Fibroblast of pulmonary artery (primary cell): Measurements from ENCODE around the gene PRDM15.

Experiments
- DNase-seq: peaks from one replicate; pipeline ENCODE4 v3.0.0-alpha.2; 2010; ENCODE audit warnings: low read depth
- H3K4me3 ChIP-seq: replicated peaks from 2 replicates; pipeline ENCODE4 v1.5.1; 2011; ENCODE audit warnings: low read depth, mild to moderate bottlenecking, control low read depth, low read length, moderate library complexity
- CTCF ChIP-seq: IDR thresholded peaks from 2 replicates; pipeline ENCODE4 v1.5.1; 2011; ENCODE audit warnings: mild to moderate bottlenecking, control low read depth, low read length, inconsistent platforms; ENCODE audit errors: missing control alignments

PRDM15 gene

GRCh38 chr21:41827951-41828883 lies 50.9 kb downstream of the PRDM15 start:
- DNase-seq, result no peak
- no peak overlapping the region for H3K4me3 ChIP-seq
- TF ChIP-seq CTCF, result no peak

- TF ChIP-seq CTCF, result no peak
- H3K4me3 ChIP-seq, result no peak overlapping the region
- DNase-seq, result no peak
Observed at GRCh38 chr21:41825881-41826280, 53.3 kb downstream of the PRDM15 start.

- no peak overlapping the region for H3K4me3 ChIP-seq
- DNase-seq, result no peak
- TF ChIP-seq CTCF, result no peak
Observed at GRCh38 chr21:41825216-41825615, 53.9 kb downstream of the PRDM15 start.

GRCh38 chr21:41824466-41825207 lies 54.5 kb downstream of the PRDM15 start:
- DNase-seq, result no peak
- no peak for TF ChIP-seq CTCF
- H3K4me3 ChIP-seq, result no peak overlapping the region

- TF ChIP-seq CTCF, result no peak
- no peak for DNase-seq
- H3K4me3 ChIP-seq, result no peak overlapping the region
Observed at GRCh38 chr21:41823906-41824305, 55.2 kb downstream of the PRDM15 start.

GRCh38 chr21:41823166-41823565 lies 56.0 kb downstream of the PRDM15 start:
- DNase-seq, result no peak
- no peak overlapping the region for H3K4me3 ChIP-seq
- TF ChIP-seq CTCF, result no peak
